SU-DHL-6 (cell line): ENCODE measurements around the gene MARCHF4.

Experiments
- CTCF ChIP-seq: fragments of 200-600 bp; sonication (generic); IDR thresholded peaks from one replicate; pipeline ENCODE4 v1.5.1; 2017; ENCODE audit warnings: antibody characterized with exemption, mild to moderate bottlenecking, low read length, moderate library complexity; ENCODE audit not compliant: insufficient read depth, poor library complexity, severe bottlenecking
- EZH2phosphoT487 ChIP-seq: fragments of 200-600 bp; sonication (generic), shearing (Covaris generic); conservative IDR thresholded peaks from 2 replicates; pipeline ENCODE4 v1.6.1; 2018; ENCODE audit warnings: mild to moderate bottlenecking, antibody characterized with exemption, low read length, moderate library complexity, mixed read lengths

- TF ChIP-seq CTCF, result no peak
- TF ChIP-seq EZH2phosphoT487, result no peak
Measured at GRCh38 chr2:216355711-216356110, 16.6 kb downstream of the MARCHF4 start.
